HepG2 (cell line): Measurements from ENCODE around the gene GPS1. TPM values are rescaled to one million over a fixed set of nuclear protein-coding genes. Genes with fewer than 3 reads are reported as not detected.

Experiments used
- ARID5B ChIP-seq: IDR thresholded peaks from 2 replicates; pipeline ENCODE4 v1.4.0; 2020; ENCODE audit warnings: mild to moderate bottlenecking, missing genetic modification reagents
- BHLHE40 ChIP-seq: IDR thresholded peaks from 2 replicates; pipeline ENCODE4 v1.6.1; 2011; ENCODE audit warnings: low read length, improper control_type of control experiment
- FOXP1 ChIP-seq, 2 experiments: fragments of 450-650 bp in 1 of 2; IDR thresholded peaks; 2 replicates each; pipeline ENCODE4 v1.6.1; 2017 to 2018; ENCODE audit warnings: antibody characterized with exemption in 1 of 2
- HNRNPUL1 ChIP-seq: fragments of 200-400 bp; formaldehyde crosslinking; IDR thresholded peaks from 2 replicates; pipeline ENCODE4 v1.6.1; 2017; ENCODE audit warnings: low read depth, mild to moderate bottlenecking, low read length, moderate library complexity
- LBX2 ChIP-seq: sonication (generic); formaldehyde crosslinking; IDR thresholded peaks from 2 replicates; pipeline ENCODE4 v1.5.0; 2020; ENCODE audit warnings: missing genetic modification reagents, mild to moderate bottlenecking, borderline replicate concordance
- MTF1 ChIP-seq: sonication (generic); formaldehyde crosslinking; IDR thresholded peaks from 2 replicates; pipeline ENCODE4 v1.5.0; 2020; ENCODE audit warnings: missing genetic modification reagents
- MZF1 ChIP-seq: sonication (generic); formaldehyde crosslinking; IDR thresholded peaks from 2 replicates; pipeline ENCODE4 v1.8.1; 2023; ENCODE audit warnings: mild to moderate bottlenecking, missing genetic modification reagents, borderline replicate concordance
- NFE2L1 ChIP-seq: sonication (generic); formaldehyde crosslinking; IDR thresholded peaks from 2 replicates; pipeline ENCODE4 v1.4.0; 2020; ENCODE audit warnings: missing genetic modification reagents, mild to moderate bottlenecking, borderline replicate concordance
- PHF5A ChIP-seq: IDR thresholded peaks from one replicate; pipeline ENCODE4 v1.6.1; 2018; ENCODE audit warnings: low read depth, missing genetic modification reagents; ENCODE audit not compliant: unreplicated experiment
- STAT5B ChIP-seq: sonication (generic); formaldehyde crosslinking; IDR thresholded peaks from 2 replicates; pipeline ENCODE4 v1.4.0; 2020; ENCODE audit warnings: missing genetic modification reagents
- XBP1 ChIP-seq: sonication (generic); formaldehyde crosslinking; IDR thresholded peaks from 2 replicates; pipeline ENCODE4 v1.5.0; 2020; ENCODE audit warnings: missing genetic modification reagents
- ZBTB40 ChIP-seq, 2 experiments: fragments of 450-650 bp in 1 of 2; sonication (generic) in 1 of 2; formaldehyde crosslinking in 1 of 2; IDR thresholded peaks; 2 replicates each; pipeline versions ENCODE4 v1.6.1 to v1.8.0; 2016 to 2022; ENCODE audit warnings: antibody characterized with exemption in 1 of 2, mild to moderate bottlenecking in 1 of 2, missing genetic modification reagents in 1 of 2
- ZNF703 ChIP-seq: sonication (generic); formaldehyde crosslinking; IDR thresholded peaks from 2 replicates; pipeline ENCODE4 v1.5.1; 2020; ENCODE audit warnings: missing genetic modification reagents, mild to moderate bottlenecking, moderate library complexity, borderline replicate concordance
- ZNF83 ChIP-seq: sonication (generic); formaldehyde crosslinking; IDR thresholded peaks from 2 replicates; pipeline ENCODE4 v1.4.0; 2020; ENCODE audit warnings: missing genetic modification reagents, mild to moderate bottlenecking, borderline replicate concordance
- polyA plus RNA-seq, 8 experiments: library from polyadenylated mRNA; depleted of rRNA in 3 of 8; stranded (reverse) in 7 of 8; unstranded in 1 of 8; fragments of >200 nt; fragmentation: Illumina TruSeq in 4 of 8; extraction: Trizol in 4 of 8; gene quantifications; 2 replicates each; pipeline versions ENCODE4 v1.2.1 to v1.2.3, GENCODE V29; 2011 to 2016; ENCODE audit warnings: low read depth in 4 of 8, missing spikeins in 1 of 8, mixed read lengths in 1 of 8; ENCODE audit not compliant: insufficient read depth in 1 of 8
- total RNA-seq, 5 experiments: library from RNA; depleted of rRNA; stranded (reverse); fragments of >200 nt; fragmentation: Illumina TruSeq; extraction: Trizol; gene quantifications; 2 replicates each; pipeline ENCODE4 v1.2.3, GENCODE V29; 2016; ENCODE audit warnings: low read depth in 1 of 5

GPS1 gene
- total and polyA plus RNA-seq, 2 of the 13 experiments (the other 11 are each of a cell fraction or from before 2014, with no cell fraction given): 124 to 128 TPM

- TF ChIP-seq ZNF703 (CRISPR knock-in tag): peak; percentile 83
- no peak for TF ChIP-seq NFE2L1 (CRISPR knock-in tag)
- no peak for TF ChIP-seq STAT5B (CRISPR knock-in tag)
- 0 out of 2 replicates have a peak, but pooled peaks have one; percentile 74 for TF ChIP-seq LBX2
- no peak for TF ChIP-seq XBP1 (CRISPR knock-in tag)
- peak; percentile 81 for TF ChIP-seq ARID5B (CRISPR knock-in tag)
- TF ChIP-seq MZF1 (CRISPR knock-in tag): no peak
- TF ChIP-seq ZNF83: 0 out of 2 replicates have a peak, but pooled peaks have one; percentile 2
- no peak for TF ChIP-seq FOXP1 (IDR thresholded peaks at IDR 0.05)
- peak; percentile 51; the same call in 1 of the 2 replicates for TF ChIP-seq FOXP1 (CRISPR knock-in tag; IDR thresholded peaks at IDR 0.05)
- no peak for TF ChIP-seq MTF1 (CRISPR knock-in tag)
- TF ChIP-seq PHF5A: peak; percentile 47
- peak; percentile 56 for TF ChIP-seq BHLHE40
- TF ChIP-seq HNRNPUL1: no peak
- no peak for TF ChIP-seq ZBTB40 (IDR thresholded peaks at IDR 0.05)
- peak; percentile 88 for TF ChIP-seq ZBTB40 (CRISPR knock-in tag; IDR thresholded peaks at IDR 0.05)
Measured at GRCh38 chr17:82103553-82104451, 52.1 kb downstream of the GPS1 start (continued).
